ENCODE measurements around the gene KCNF1. TPM values are rescaled to one million over a fixed set of nuclear protein-coding genes. Genes with fewer than 3 reads are reported as not detected.

The KCNF1 gene
- total and polyA plus RNA-seq, 2 of the 8 experiments (the other 6 are each of a cell fraction or from before 2014, with no cell fraction given), result 0.48 to 1.5 TPM

- FAIRE-seq (no peak), DNase-seq (ENCODE audit: low read depth in 1 of 2, low spot score in 2 of 2) (no peak)
- no peak overlapping the region for H2AFZ ChIP-seq (ENCODE audit: low read length)
- no peak overlapping the region for H3K23ac ChIP-seq (ENCODE audit: insufficient read length)
- no peak overlapping the region for H3K9ac ChIP-seq (replicated peaks in 1 of 4; ENCODE audit: extremely low read depth in 1 of 4, low read depth in 3 of 4, low read length in 3 of 4)
- no peak overlapping the region for H2AK5ac ChIP-seq (ENCODE audit: low read depth, low read length)
- H3K4me1 ChIP-seq (replicated peaks in 1 of 4; ENCODE audit: control insufficient read depth in 3 of 4, insufficient read depth in 4 of 4, low read length in 3 of 4), result peaks cover 0 to 26% (median 15%) of the 10 kb centered on the region in 4 experiments; a peak in 6 of 7 replicates
- no peaks in the 10 kb centered on the region for H4K20me1 ChIP-seq (replicated peaks in 1 of 2; ENCODE audit: control insufficient read depth in 1 of 2, insufficient read depth in 2 of 2, low read length in 2 of 2)
- H4K91ac ChIP-seq (replicated peaks; ENCODE audit: insufficient read length, low read length), result no peak overlapping the region
- no peak overlapping the region for H3K4me2 ChIP-seq (ENCODE audit: insufficient read depth in 1 of 2, low read depth in 2 of 2, low read length in 2 of 2)
- 86% methylated on average over 7 of the region's 7 CpGs; no CpG with 5 or more reads in 1 of the 2 experiments for WGBS, 2 experiments (ENCODE audit: extremely low coverage in 1 of 2, insufficient coverage in 1 of 2, insufficient read length in 1 of 2, insufficient replicate concordance in 2 of 2, low coverage in 1 of 2, low lambda C conversion rate in 2 of 2, missing lambda C conversion rate in 1 of 2)
- 0 out of 2 replicates have a peak overlapping the region, but pooled peaks have one; percentile 4 for H2BK12ac ChIP-seq (ENCODE audit: low read depth, low read length)
- no peaks in the 10 kb centered on the region for H3K79me1 ChIP-seq (ENCODE audit: low read depth, low read length)
- no peak overlapping the region for H4K8ac ChIP-seq (ENCODE audit: extremely low read depth, insufficient read depth, low read length)
- H3K56ac ChIP-seq (replicated peaks; ENCODE audit: insufficient read length, low read depth, low read length), result no peak overlapping the region
- H3K4me3 ChIP-seq (ENCODE audit: extremely low read depth in 1 of 4, insufficient read depth in 2 of 4, low read depth in 3 of 4, low read length in 4 of 4), result no peak overlapping the region
- H3K14ac ChIP-seq (ENCODE audit: insufficient read length), result no peak overlapping the region
- no peak overlapping the region for H2BK120ac ChIP-seq (replicated peaks; ENCODE audit: low read depth, low read length)
- no peak overlapping the region for H4K5ac ChIP-seq (ENCODE audit: insufficient read length, low read depth, low read length)
- no peak overlapping the region for H3K18ac ChIP-seq (ENCODE audit: extremely low read depth, low read length)
- no peaks in the 10 kb centered on the region; the same call in 1 of the 2 replicates for H3K23me2 ChIP-seq (ENCODE audit: low read depth, low read length)
- TF ChIP-seq HDAC2 (IDR thresholded peaks at IDR 0.05; ENCODE audit: borderline replicate concordance in 1 of 2, low read depth in 2 of 2, low read length in 2 of 2) (0 out of 4 replicates have a peak, but pooled peaks of 1 of the 2 experiments have one; percentile 31), RNF2 (IDR thresholded peaks at IDR 0.05; ENCODE audit: borderline replicate concordance, low read depth, low read length, missing control alignments, poor library complexity, severe bottlenecking) (no peak), KDM1A (IDR thresholded peaks at IDR 0.05; ENCODE audit: borderline replicate concordance, low read length) (0 out of 2 replicates have a peak, but pooled peaks have one; percentile 28)
- POLR2A ChIA-PET (ENCODE audit: partially characterized antibody), result no interaction called here
- CTCF ChIA-PET (ENCODE audit: partially characterized antibody), result interaction anchor here (4.8 kb wide), 1 partner anchor 89 kb away, joined by 27 read pairs; no protein-coding TSS in a partner anchor
- H3K4ac ChIP-seq (replicated peaks; ENCODE audit: insufficient read length, low read depth, low read length), result no peak overlapping the region
- no peak overlapping the region for H2BK15ac ChIP-seq (ENCODE audit: low read length)
- H3K79me2 ChIP-seq (ENCODE audit: control insufficient read depth in 1 of 2, insufficient read depth in 2 of 2, low read length in 2 of 2), result no peaks in the 10 kb centered on the region
- H3K36me3 ChIP-seq (ENCODE audit: control insufficient read depth in 2 of 4, insufficient read depth in 4 of 4, low read length in 3 of 4), result no peaks in the 10 kb centered on the region
- H3K27ac ChIP-seq (ENCODE audit: low read depth, low read length), result no peak overlapping the region
- peaks cover 0 to 4% (median 1%) of the 10 kb centered on the region in 4 experiments; a peak in 2 of 7 replicates for H3K27me3 ChIP-seq (replicated peaks in 1 of 4; ENCODE audit: control insufficient read depth in 3 of 4, extremely low read depth in 1 of 4, insufficient read depth in 3 of 4, low read length in 3 of 4)
- H3K9me3 ChIP-seq (ENCODE audit: insufficient read depth in 2 of 2, low read depth in 1 of 2, low read length in 1 of 2), result no peaks in the 10 kb centered on the region
- H2BK20ac ChIP-seq (ENCODE audit: low read length), result no peak overlapping the region
- 0 out of 2 replicates have a peak overlapping the region, but pooled peaks have one; percentile 7 for H2BK5ac ChIP-seq (ENCODE audit: low read depth, low read length)
Measured at GRCh38 chr2:10923008-10923375, 11.3 kb downstream of the KCNF1 start.
